ENCODE data around the gene IRX3.

IRX3 gene

DNA sequence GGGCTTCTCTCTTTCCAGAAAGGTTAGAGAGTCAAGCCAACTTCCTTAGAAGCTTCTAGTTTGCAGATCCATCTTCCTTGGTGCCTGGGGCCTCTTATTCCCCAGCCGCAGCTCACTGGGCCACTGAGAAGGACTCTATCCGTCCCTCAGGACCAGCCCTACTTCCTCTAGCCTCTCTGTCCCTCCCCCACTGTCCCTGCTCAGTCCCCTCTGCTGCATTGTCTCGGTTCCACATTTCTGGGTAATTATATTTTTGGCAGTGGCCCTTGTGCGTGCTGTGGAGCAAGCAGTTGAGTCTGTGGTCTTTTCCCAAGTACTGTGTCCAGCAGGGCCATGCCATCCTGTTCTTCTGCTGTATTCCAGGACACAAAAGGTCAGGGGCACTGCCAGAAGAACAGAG, 17.8 kb downstream of the IRX3 start:
- peak; percentile 91 for DNase-seq (ENCODE audit: low read depth)
- peak overlapping the region; percentile 57 for H3K4me3 ChIP-seq (ENCODE audit: low read depth, low read length)
- TF ChIP-seq, protein P1, sequence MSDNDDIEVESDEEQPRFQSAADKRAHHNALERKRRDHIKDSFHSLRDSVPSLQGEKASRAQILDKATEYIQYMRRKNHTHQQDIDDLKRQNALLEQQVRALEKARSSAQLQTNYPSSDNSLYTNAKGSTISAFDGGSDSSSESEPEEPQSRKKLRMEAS (IDR thresholded peaks at IDR 0.05; ENCODE audit: low read depth, low read length) = 0 out of 2 replicates have a peak, but pooled peaks have one; percentile 34
- TF ChIP-seq, protein P2, sequence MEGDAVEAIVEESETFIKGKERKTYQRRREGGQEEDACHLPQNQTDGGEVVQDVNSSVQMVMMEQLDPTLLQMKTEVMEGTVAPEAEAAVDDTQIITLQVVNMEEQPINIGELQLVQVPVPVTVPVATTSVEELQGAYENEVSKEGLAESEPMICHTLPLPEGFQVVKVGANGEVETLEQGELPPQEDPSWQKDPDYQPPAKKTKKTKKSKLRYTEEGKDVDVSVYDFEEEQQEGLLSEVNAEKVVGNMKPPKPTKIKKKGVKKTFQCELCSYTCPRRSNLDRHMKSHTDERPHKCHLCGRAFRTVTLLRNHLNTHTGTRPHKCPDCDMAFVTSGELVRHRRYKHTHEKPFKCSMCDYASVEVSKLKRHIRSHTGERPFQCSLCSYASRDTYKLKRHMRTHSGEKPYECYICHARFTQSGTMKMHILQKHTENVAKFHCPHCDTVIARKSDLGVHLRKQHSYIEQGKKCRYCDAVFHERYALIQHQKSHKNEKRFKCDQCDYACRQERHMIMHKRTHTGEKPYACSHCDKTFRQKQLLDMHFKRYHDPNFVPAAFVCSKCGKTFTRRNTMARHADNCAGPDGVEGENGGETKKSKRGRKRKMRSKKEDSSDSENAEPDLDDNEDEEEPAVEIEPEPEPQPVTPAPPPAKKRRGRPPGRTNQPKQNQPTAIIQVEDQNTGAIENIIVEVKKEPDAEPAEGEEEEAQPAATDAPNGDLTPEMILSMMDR (IDR thresholded peaks at IDR 0.05; ENCODE audit: low read depth, low read length) = no peak
- TF ChIP-seq MYC (IDR thresholded peaks at IDR 0.05; ENCODE audit: low read depth, low read length) (peak; percentile 31), POLR2A (IDR thresholded peaks at IDR 0.05; ENCODE audit: extremely low read depth, insufficient read length) (no peak)

DNA sequence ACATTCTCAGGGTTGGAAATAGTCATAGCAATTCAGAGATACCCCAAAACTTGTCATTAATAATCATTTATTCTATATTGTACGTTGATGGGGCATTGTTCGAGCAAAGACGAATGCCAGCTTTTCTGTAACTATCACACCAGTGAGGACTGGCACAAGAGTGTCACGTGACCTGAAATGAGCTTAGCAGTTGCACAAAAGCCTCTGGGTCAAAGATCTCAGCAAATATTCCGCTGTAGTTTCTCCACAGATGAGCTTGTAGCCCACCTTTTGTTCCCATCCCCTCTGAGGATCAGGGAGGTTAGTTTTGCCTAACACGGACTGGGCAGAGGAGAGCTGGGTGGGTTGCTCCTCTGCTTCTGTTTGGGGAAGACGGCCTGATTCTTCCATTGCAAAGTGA, 18.2 kb downstream of the IRX3 start:
- TF ChIP-seq, protein P1 (IDR thresholded peaks at IDR 0.05; ENCODE audit: low read depth, low read length) = no peak
- TF ChIP-seq, protein P2 (IDR thresholded peaks at IDR 0.05; ENCODE audit: low read depth, low read length) = no peak
- TF ChIP-seq POLR2A (IDR thresholded peaks at IDR 0.05; ENCODE audit: extremely low read depth, insufficient read length) (no peak), MYC (IDR thresholded peaks at IDR 0.05; ENCODE audit: low read depth, low read length) (no peak)
- H3K4me3 ChIP-seq (ENCODE audit: low read depth, low read length) = peak overlapping the region; percentile 57
- no peak for DNase-seq (ENCODE audit: low read depth)

GRCh38 chr16:54266363-54266955, 20.1 kb downstream of the IRX3 start:
- no peak overlapping the region for H3K4me3 ChIP-seq (ENCODE audit: low read depth, low read length)
- DNase-seq (ENCODE audit: low read depth) = peak; percentile 86
- no peak for TF ChIP-seq MYC (IDR thresholded peaks at IDR 0.05; ENCODE audit: low read depth, low read length)
- no peak for TF ChIP-seq POLR2A (IDR thresholded peaks at IDR 0.05; ENCODE audit: extremely low read depth, insufficient read length)
- TF ChIP-seq, protein P1 (IDR thresholded peaks at IDR 0.05; ENCODE audit: low read depth, low read length) = no peak
- TF ChIP-seq, protein P2 (IDR thresholded peaks at IDR 0.05; ENCODE audit: low read depth, low read length) = no peak

DNA sequence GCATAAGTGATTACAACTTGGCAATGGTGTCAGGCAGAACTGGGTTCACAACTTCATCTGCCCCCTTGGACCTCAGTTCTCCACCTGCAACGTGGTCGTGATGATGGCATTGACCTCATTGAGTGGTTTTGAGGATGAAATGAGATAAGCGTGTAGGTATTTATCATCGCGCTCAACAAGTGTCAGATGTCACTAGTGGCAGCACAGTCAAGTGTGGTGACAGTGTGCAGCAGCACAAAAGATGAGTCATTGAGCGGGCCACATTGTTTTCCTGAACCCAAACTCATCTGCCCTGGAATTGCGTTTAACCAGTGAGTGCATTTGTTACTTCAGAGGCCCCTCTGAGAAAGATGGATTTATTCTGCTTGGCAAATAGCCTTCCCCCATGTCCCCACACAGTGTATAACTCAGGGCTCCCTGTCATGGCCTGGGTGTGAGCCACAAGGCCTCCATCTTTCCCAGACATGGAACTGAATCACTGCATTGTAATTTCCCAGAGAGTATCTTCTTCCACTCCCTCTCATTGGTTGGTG, 20.9 kb downstream of the IRX3 start:
- TF ChIP-seq, protein P2 (IDR thresholded peaks at IDR 0.05; ENCODE audit: low read depth, low read length) = no peak
- TF ChIP-seq MYC (IDR thresholded peaks at IDR 0.05; ENCODE audit: low read depth, low read length) (no peak), POLR2A (IDR thresholded peaks at IDR 0.05; ENCODE audit: extremely low read depth, insufficient read length) (no peak)
- TF ChIP-seq, protein P1 (IDR thresholded peaks at IDR 0.05; ENCODE audit: low read depth, low read length) = no peak
- DNase-seq (ENCODE audit: low read depth) = peak; percentile 42
- H3K4me3 ChIP-seq (ENCODE audit: low read depth, low read length) = no peak overlapping the region

- H3K4me3 ChIP-seq (ENCODE audit: low read depth, low read length) = no peak overlapping the region
- TF ChIP-seq MYC (IDR thresholded peaks at IDR 0.05; ENCODE audit: low read depth, low read length) = no peak
- TF ChIP-seq, protein P1 (IDR thresholded peaks at IDR 0.05; ENCODE audit: low read depth, low read length) = no peak
- TF ChIP-seq POLR2A (IDR thresholded peaks at IDR 0.05; ENCODE audit: extremely low read depth, insufficient read length) = no peak
- TF ChIP-seq, protein P2 (IDR thresholded peaks at IDR 0.05; ENCODE audit: low read depth, low read length) = no peak
- peak; percentile 37 for DNase-seq (ENCODE audit: low read depth)
These were observed 33.5 kb downstream of the IRX3 start for GRCh38 chr16:54253118-54253517.
